Tibial artery (tissue), 4 donors: ENCODE results near the gene GJA4.

Experiments
- DNase-seq, 2 donors: peaks; one replicate each; pipeline ENCODE4 v3.0.0-alpha.2; 2019
- H3K27ac ChIP-seq, 2 donors: fragments of 200-600 bp; sonication (generic) in 1 of 2; 1 replicate in 1 of 2; 2 replicates in 1 of 2; pipeline ENCODE4 v1.5.1; 2018 to 2019; ENCODE audit warnings: mild to moderate bottlenecking in 1 of 2
- H3K27me3 ChIP-seq, 2 donors: fragments of 200-600 bp; sonication (generic) in 1 of 2; one replicate each; pipeline versions ENCODE4 v1.5.1 to v1.6.0; 2016 to 2019
- H3K36me3 ChIP-seq, 3 donors: fragments of 200-600 bp; sonication (generic) in 2 of 3; one replicate each; pipeline ENCODE4 v1.5.1; 2016 to 2019; ENCODE audit warnings: mild to moderate bottlenecking in 2 of 3
- H3K4me1 ChIP-seq, 4 donors: fragments of 200-600 bp; sonication (generic) in 2 of 4; 1 replicate in 3 of 4; 2 replicates in 1 of 4; pipeline ENCODE4 v1.5.1; 2016 to 2019
- H3K4me3 ChIP-seq, 2 donors: fragments of 200-600 bp; sonication (generic) in 1 of 2; 1 replicate in 1 of 2; 2 replicates in 1 of 2; pipeline ENCODE4 v1.5.1; 2018 to 2019; ENCODE audit warnings: mild to moderate bottlenecking in 2 of 2
- H3K9me3 ChIP-seq, 3 donors: fragments of 200-600 bp; sonication (generic) in 1 of 3; one replicate each; pipeline ENCODE4 v1.5.1; 2016 to 2019
- CTCF ChIP-seq, 2 experiments: fragments of 200-600 bp in 1 of 2; fragments of 450-650 bp in 1 of 2; IDR thresholded peaks; one replicate each; pipeline ENCODE4 v1.5.1; 2017 to 2019; ENCODE audit warnings: antibody characterized with exemption in 2 of 2, mild to moderate bottlenecking in 1 of 2, moderate library complexity in 1 of 2
- intact Hi-C: fragments of 100-400 bp; cut with DNase I; formaldehyde crosslinking; loops from one replicate; pipeline ENCODE4 v1.15.0; 2023; ENCODE audit warnings: low total_unique reads

GJA4 gene

GRCh38 chr1:34792868-34793727 lies at the start of gene GJA4:
Gene GJA4, plus strand, starts transcription at chr1:34792999. Its CDS starts 1,215 bp downstream, at chr1:34794214.
- peaks cover 12 to 17% (median 16%) of the 10 kb centered on the region in 3 donors for H3K36me3 ChIP-seq
- intact Hi-C loops = no loop called here
- H3K27me3 ChIP-seq = no peaks in the 10 kb centered on the region
- peak within 1 kb of the TSS; percentile 74 to 77 for H3K4me3 ChIP-seq
- peak within 1 kb of the TSS; percentile 93 to 96 for H3K27ac ChIP-seq
- H3K4me1 ChIP-seq = peaks cover 0 to 79% (median 54%) of the 10 kb centered on the region in 4 donors
- no peaks in the 10 kb centered on the region for H3K9me3 ChIP-seq
- DNase-seq = peak in 1 of 2 donors; percentile 84
- no peak for TF ChIP-seq CTCF (IDR thresholded peaks at IDR 0.05)

DNA sequence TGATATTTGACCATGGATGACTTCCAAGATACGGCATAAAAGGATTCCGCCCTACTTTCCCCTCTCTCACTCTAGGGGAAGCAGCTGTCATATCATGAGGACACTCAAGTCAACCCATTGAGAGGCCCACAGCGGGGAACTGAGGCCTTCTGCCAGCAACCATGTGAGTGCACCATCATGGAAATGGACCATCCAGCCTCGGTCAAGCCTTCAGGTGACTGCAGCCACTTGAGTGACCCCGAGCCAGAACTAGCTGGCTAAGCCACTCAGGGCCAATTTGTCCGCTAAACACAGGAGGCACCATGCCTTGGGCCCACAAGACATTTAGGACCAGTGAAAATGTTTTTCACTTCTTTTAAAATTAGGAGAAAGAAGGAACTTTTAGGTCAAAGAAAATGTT lies 49.0 kb upstream of the GJA4 start:
- intact Hi-C loops = loop anchor here (5.0 kb wide), 1 partner anchor 1111 kb away; no protein-coding TSS in a partner anchor
- peaks cover 0 to 6% (median 0%) of the 10 kb centered on the region in 4 donors for H3K4me1 ChIP-seq
- peak in 1 of 2 donors; percentile 17 for DNase-seq
- no peak overlapping the region for H3K4me3 ChIP-seq
- H3K27ac ChIP-seq = no peak overlapping the region
- H3K36me3 ChIP-seq = no peaks in the 10 kb centered on the region
- H3K27me3 ChIP-seq = peaks cover 0 to 30% of the 10 kb centered on the region in 2 donors
- TF ChIP-seq CTCF (IDR thresholded peaks at IDR 0.05) = no peak
- no peaks in the 10 kb centered on the region for H3K9me3 ChIP-seq

DNA sequence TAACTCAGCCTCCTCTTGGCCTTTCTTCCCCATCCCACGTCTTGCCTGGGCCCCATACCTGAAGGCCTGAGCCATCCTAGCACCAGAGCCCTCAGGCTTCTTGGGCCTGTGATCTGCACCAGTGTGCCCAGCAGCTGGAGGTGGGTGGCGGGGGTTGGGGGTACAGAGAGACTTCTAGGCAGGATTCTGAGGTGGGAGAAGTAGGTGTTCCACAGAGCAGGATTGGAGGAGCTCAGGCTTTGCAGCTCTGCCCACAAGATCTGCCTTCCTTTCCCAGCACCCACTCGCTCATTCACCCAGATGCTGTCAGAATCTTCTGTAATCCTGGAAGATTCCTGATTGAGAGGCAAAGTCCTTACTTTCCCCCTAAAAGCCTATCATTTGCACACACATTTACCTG lies 47.9 kb upstream of the GJA4 start:
- H3K27me3 ChIP-seq = peaks cover 0 to 32% of the 10 kb centered on the region in 2 donors

DNA sequence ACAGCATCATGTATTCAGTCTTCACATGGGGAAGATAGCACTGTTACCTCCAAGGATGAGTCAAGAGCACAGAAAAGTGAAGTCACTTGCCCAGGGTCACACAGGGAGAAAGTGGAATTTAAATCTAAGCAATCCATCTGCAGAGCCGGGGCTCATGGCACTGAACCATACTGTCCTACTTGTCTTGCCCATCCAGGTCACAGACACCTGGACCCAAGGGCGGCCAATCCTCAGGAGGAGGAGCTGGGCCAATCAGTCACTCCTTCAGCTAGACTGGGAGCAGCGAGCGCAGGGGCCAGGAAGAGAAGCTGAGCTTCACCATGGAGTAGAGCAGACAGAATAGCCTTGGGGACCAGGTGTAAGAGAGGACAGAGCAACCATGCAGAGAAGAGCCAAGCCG lies 47.1 kb upstream of the GJA4 start:
- no peak for TF ChIP-seq CTCF (IDR thresholded peaks at IDR 0.05)
- Histone ChIP-seq H3K4me3 (no peak overlapping the region), H3K9me3 (no peaks in the 10 kb centered on the region), H3K4me1 (peaks cover 0 to 6% (median 0%) of the 10 kb centered on the region in 4 donors), H3K27ac (no peak overlapping the region), H3K36me3 (no peaks in the 10 kb centered on the region), H3K27me3 (peaks cover 0 to 33% of the 10 kb centered on the region in 2 donors)
- DNase-seq = peak in 1 of 2 donors; percentile 35
- intact Hi-C loops = no loop called here

More for the DNA sequence above, 47.9 kb upstream of the GJA4 start:
- intact Hi-C loops = loop anchor here (5.0 kb wide), 1 partner anchor 1113 kb away; no protein-coding TSS in a partner anchor
- no peaks in the 10 kb centered on the region for H3K36me3 ChIP-seq
- no peak for TF ChIP-seq CTCF (IDR thresholded peaks at IDR 0.05)
- H3K4me1 ChIP-seq = peaks cover 0 to 6% (median 0%) of the 10 kb centered on the region in 4 donors
- DNase-seq = peak in 1 of 2 donors; percentile 7
- no peaks in the 10 kb centered on the region for H3K9me3 ChIP-seq
- no peak overlapping the region for H3K27ac ChIP-seq
- H3K4me3 ChIP-seq = no peak overlapping the region

- DNase-seq = no peak
- no peak overlapping the region for H3K4me3 ChIP-seq
- TF ChIP-seq CTCF (IDR thresholded peaks at IDR 0.05) = no peak
- H3K4me1 ChIP-seq = peaks cover 0 to 6% (median 0%) of the 10 kb centered on the region in 4 donors
- H3K36me3 ChIP-seq = no peaks in the 10 kb centered on the region
- peaks cover 0 to 33% of the 10 kb centered on the region in 2 donors for H3K27me3 ChIP-seq
- H3K9me3 ChIP-seq = no peaks in the 10 kb centered on the region
- H3K27ac ChIP-seq = no peak overlapping the region
- intact Hi-C loops = no loop called here
Observed at GRCh38 chr1:34746101-34746500, 46.7 kb upstream of the GJA4 start.
